Measurements from ENCODE around the gene HS3ST6.
"Not testable (repeated sequence)": the region's sequence is repeated elsewhere in the genome, so short reads cannot be mapped to it uniquely, and the experiment has no call there.

DNA sequence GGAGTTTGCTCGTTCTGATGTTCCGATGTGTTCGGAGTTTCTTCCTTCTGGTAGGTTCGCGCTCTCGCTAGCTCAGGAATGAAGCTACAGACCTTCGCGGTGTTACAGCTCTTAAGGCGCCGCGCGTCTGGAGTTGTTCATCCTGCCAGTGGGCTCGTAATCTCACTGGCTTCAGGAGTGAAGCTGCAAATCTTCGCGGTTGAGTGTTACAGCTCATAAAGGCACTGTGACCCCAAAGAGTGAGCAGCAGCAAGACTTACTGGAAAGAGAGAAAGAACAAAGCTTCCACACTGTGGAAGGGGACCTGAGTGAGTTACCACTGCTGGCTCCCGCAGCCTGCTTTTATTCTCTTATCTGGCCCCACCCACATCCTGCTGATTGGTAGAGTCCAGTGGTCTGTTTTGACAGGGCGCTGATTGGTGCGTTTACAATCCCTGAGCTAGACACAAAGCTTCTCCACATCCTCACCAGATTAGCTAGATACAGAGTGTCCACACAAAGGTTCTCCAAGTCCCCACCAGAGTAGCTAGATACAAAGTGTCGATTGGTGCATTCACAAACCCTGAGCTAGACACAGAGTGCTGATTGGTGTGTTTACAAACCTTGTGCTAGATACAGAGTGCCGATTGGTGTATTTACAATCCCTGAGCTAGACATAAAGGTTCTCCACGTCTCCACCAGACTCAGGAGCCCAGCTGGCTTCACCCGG is 39.4 kb upstream of the HS3ST6 start:
- TF ChIP-seq EZH2 (IDR thresholded peaks at IDR 0.05; ENCODE audit: borderline replicate concordance), result not testable (repeated sequence)
- TF ChIP-seq, protein P1, sequence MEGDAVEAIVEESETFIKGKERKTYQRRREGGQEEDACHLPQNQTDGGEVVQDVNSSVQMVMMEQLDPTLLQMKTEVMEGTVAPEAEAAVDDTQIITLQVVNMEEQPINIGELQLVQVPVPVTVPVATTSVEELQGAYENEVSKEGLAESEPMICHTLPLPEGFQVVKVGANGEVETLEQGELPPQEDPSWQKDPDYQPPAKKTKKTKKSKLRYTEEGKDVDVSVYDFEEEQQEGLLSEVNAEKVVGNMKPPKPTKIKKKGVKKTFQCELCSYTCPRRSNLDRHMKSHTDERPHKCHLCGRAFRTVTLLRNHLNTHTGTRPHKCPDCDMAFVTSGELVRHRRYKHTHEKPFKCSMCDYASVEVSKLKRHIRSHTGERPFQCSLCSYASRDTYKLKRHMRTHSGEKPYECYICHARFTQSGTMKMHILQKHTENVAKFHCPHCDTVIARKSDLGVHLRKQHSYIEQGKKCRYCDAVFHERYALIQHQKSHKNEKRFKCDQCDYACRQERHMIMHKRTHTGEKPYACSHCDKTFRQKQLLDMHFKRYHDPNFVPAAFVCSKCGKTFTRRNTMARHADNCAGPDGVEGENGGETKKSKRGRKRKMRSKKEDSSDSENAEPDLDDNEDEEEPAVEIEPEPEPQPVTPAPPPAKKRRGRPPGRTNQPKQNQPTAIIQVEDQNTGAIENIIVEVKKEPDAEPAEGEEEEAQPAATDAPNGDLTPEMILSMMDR (IDR thresholded peaks at IDR 0.05; ENCODE audit: poor library complexity), result not testable (repeated sequence)
